Effector memory CD4-positive, alpha-beta T cell (primary cell): Measurements from ENCODE around the gene LZTS3.

Source experiments
- DNase-seq, 3 donors: peaks; one replicate each; pipeline ENCODE4 v3.0.0-alpha.2; 2020
- H3K27ac ChIP-seq: 2 replicates; pipeline ENCODE4 v1.7.0; 2013; ENCODE audit warnings: mild to moderate bottlenecking, low read length, moderate library complexity; ENCODE audit not compliant: insufficient read depth, poor library complexity, severe bottlenecking
- H3K27me3 ChIP-seq: replicated peaks from 2 replicates; pipeline ENCODE4 v1.7.0; 2013; ENCODE audit warnings: mild to moderate bottlenecking, low read length; ENCODE audit not compliant: insufficient read depth, control insufficient read depth, poor library complexity, severe bottlenecking
- H3K36me3 ChIP-seq: 2 replicates; pipeline ENCODE4 v1.7.0; 2013; ENCODE audit warnings: mild to moderate bottlenecking, low read length, moderate library complexity; ENCODE audit not compliant: control insufficient read depth, insufficient read depth
- H3K4me1 ChIP-seq: 2 replicates; pipeline ENCODE4 v1.7.0; 2013; ENCODE audit warnings: low read length, mild to moderate bottlenecking; ENCODE audit not compliant: control insufficient read depth, insufficient read depth, poor library complexity, severe bottlenecking
- H3K4me3 ChIP-seq: 2 replicates; pipeline ENCODE4 v1.7.0; 2013; ENCODE audit warnings: low read length, low read depth, mild to moderate bottlenecking; ENCODE audit not compliant: insufficient read depth, poor library complexity, severe bottlenecking
- H3K9me3 ChIP-seq: 2 replicates; pipeline ENCODE4 v1.7.0; 2013; ENCODE audit warnings: mild to moderate bottlenecking, low read length, moderate library complexity; ENCODE audit not compliant: control insufficient read depth

LZTS3 gene

GRCh38 chr20:3204124-3204794 is 30.9 kb upstream of the LZTS3 start, which contains the start of gene DDRGK1:
DDRGK1 (minus strand) TSS chr20:3204682; CDS start chr20:3204627, 55 bp downstream.
- Histone ChIP-seq H3K9me3 (no peaks in the 10 kb centered on the region), H3K4me3 (peak within 1 kb of the TSS; percentile 80), H3K4me1 (peaks cover 11% of the 10 kb centered on the region), H3K36me3 (peaks cover 12% of the 10 kb centered on the region), H3K27ac (peak within 1 kb of the TSS; percentile 81), H3K27me3 (no peaks in the 10 kb centered on the region)
- peak; percentile 82 to 84 (median 83) for DNase-seq

- peaks cover 11% of the 10 kb centered on the region for H3K4me1 ChIP-seq
- DNase-seq, result no peak
- H3K9me3 ChIP-seq, result no peaks in the 10 kb centered on the region
- no peaks in the 10 kb centered on the region for H3K27me3 ChIP-seq
- H3K27ac ChIP-seq, result peak overlapping the region; percentile 81
- H3K36me3 ChIP-seq, result peaks cover 19% of the 10 kb centered on the region
- H3K4me3 ChIP-seq, result peak overlapping the region; percentile 80
Observed at GRCh38 chr20:3203315-3204123, 30.2 kb upstream of the LZTS3 start.

GRCh38 chr20:3202965-3203314 is 29.6 kb upstream of the LZTS3 start:
- H3K9me3 ChIP-seq, result no peaks in the 10 kb centered on the region
- DNase-seq, result no peak
- H3K4me1 ChIP-seq, result peaks cover 11% of the 10 kb centered on the region
- no peaks in the 10 kb centered on the region for H3K27me3 ChIP-seq
- H3K27ac ChIP-seq, result peak overlapping the region; percentile 81
- H3K4me3 ChIP-seq, result peak overlapping the region; percentile 80
- H3K36me3 ChIP-seq, result peaks cover 20% of the 10 kb centered on the region

- Histone ChIP-seq H3K36me3 (peaks cover 36% of the 10 kb centered on the region), H3K27me3 (no peaks in the 10 kb centered on the region), H3K9me3 (no peaks in the 10 kb centered on the region), H3K27ac (no peak overlapping the region), H3K4me1 (peaks cover 11% of the 10 kb centered on the region), H3K4me3 (no peak overlapping the region)
- DNase-seq, result no peak
Observed at GRCh38 chr20:3199976-3200755, 26.8 kb upstream of the LZTS3 start.

- Histone ChIP-seq H3K4me3 (no peak overlapping the region), H3K27ac (no peak overlapping the region), H3K27me3 (no peaks in the 10 kb centered on the region), H3K9me3 (no peaks in the 10 kb centered on the region), H3K36me3 (peaks cover 46% of the 10 kb centered on the region), H3K4me1 (peaks cover 11% of the 10 kb centered on the region)
- no peak for DNase-seq
Observed at GRCh38 chr20:3199206-3199605, 25.9 kb upstream of the LZTS3 start.

GRCh38 chr20:3195590-3196237 is 22.4 kb upstream of the LZTS3 start:
- Histone ChIP-seq H3K9me3 (no peaks in the 10 kb centered on the region), H3K27ac (no peak overlapping the region), H3K36me3 (peaks cover 77% of the 10 kb centered on the region), H3K27me3 (no peaks in the 10 kb centered on the region), H3K4me3 (no peak overlapping the region), H3K4me1 (no peaks in the 10 kb centered on the region)
- no peak for DNase-seq

GRCh38 chr20:3194617-3195280 is 21.4 kb upstream of the LZTS3 start:
- H3K27me3 ChIP-seq, result no peaks in the 10 kb centered on the region
- H3K27ac ChIP-seq, result no peak overlapping the region
- no peaks in the 10 kb centered on the region for H3K4me1 ChIP-seq
- no peak overlapping the region for H3K4me3 ChIP-seq
- DNase-seq, result no peak
- no peaks in the 10 kb centered on the region for H3K9me3 ChIP-seq
- H3K36me3 ChIP-seq, result peaks cover 70% of the 10 kb centered on the region

- Histone ChIP-seq H3K4me3 (no peak overlapping the region), H3K9me3 (no peaks in the 10 kb centered on the region), H3K4me1 (no peaks in the 10 kb centered on the region), H3K27me3 (no peaks in the 10 kb centered on the region), H3K27ac (no peak overlapping the region), H3K36me3 (peaks cover 62% of the 10 kb centered on the region)
- no peak for DNase-seq
Observed at GRCh38 chr20:3193806-3194616, 20.7 kb upstream of the LZTS3 start.
